Thoracic aorta (tissue), 2 donors: ENCODE measurements around the gene COL1A2. TPM values are rescaled to one million over a fixed set of nuclear protein-coding genes. Genes with fewer than 3 reads are reported as not detected.

ENCODE experiments used
- ATAC-seq: fragments of 150-250 bp; one replicate; pipeline ENCODE4 v1.8.0; 2017; ENCODE audit warnings: low read depth; ENCODE audit not compliant: insufficient number of reproducible peaks, low FRiP score
- DNase-seq: peaks from one replicate; pipeline ENCODE4 v3.0.0-alpha.2; 2020; ENCODE audit warnings: low spot score
- H3K27ac ChIP-seq, 2 donors: fragments of 200-600 bp; sonication (generic); 1 replicate in 1 of 2; 2 replicates in 1 of 2; pipeline ENCODE4 v1.5.1; 2016; ENCODE audit warnings: mild to moderate bottlenecking in 2 of 2, moderate library complexity in 2 of 2
- H3K27me3 ChIP-seq: fragments of 200-600 bp; sonication (generic); replicated peaks from 2 replicates; pipeline ENCODE4 v1.6.0; 2016; ENCODE audit warnings: mild to moderate bottlenecking; ENCODE audit not compliant: insufficient read depth
- H3K36me3 ChIP-seq: fragments of 200-600 bp; sonication (generic); one replicate; pipeline ENCODE4 v1.5.1; 2016
- H3K4me1 ChIP-seq, 2 donors: fragments of 200-600 bp; sonication (generic); 1 replicate in 1 of 2; 2 replicates in 1 of 2; pipeline versions ENCODE4 v1.5.1 to v1.6.0; 2016; ENCODE audit warnings: low read depth in 2 of 2, mild to moderate bottlenecking in 1 of 2; ENCODE audit not compliant: control insufficient read depth in 1 of 2
- H3K4me3 ChIP-seq: fragments of 200-600 bp; sonication (generic); 2 replicates; pipeline ENCODE4 v1.5.1; 2016; ENCODE audit warnings: mild to moderate bottlenecking
- H3K9me3 ChIP-seq: fragments of 200-600 bp; sonication (generic); 2 replicates; pipeline ENCODE4 v1.5.1; 2016
- CTCF ChIP-seq: fragments of 200-600 bp; sonication (generic); IDR thresholded peaks from one replicate; pipeline ENCODE4 v1.5.1; 2019; ENCODE audit warnings: antibody characterized with exemption
- total RNA-seq, 2 donors: library from RNA; depleted of rRNA; stranded (reverse); fragments of >200 nt; gene quantifications; one replicate each; pipeline versions ENCODE4 v1.1.0 to v1.2.3, GENCODE V29; 2016

The COL1A2 gene
- total RNA-seq, 2 donors from 2014 or later: 1,117 to 1,356 TPM

DNA sequence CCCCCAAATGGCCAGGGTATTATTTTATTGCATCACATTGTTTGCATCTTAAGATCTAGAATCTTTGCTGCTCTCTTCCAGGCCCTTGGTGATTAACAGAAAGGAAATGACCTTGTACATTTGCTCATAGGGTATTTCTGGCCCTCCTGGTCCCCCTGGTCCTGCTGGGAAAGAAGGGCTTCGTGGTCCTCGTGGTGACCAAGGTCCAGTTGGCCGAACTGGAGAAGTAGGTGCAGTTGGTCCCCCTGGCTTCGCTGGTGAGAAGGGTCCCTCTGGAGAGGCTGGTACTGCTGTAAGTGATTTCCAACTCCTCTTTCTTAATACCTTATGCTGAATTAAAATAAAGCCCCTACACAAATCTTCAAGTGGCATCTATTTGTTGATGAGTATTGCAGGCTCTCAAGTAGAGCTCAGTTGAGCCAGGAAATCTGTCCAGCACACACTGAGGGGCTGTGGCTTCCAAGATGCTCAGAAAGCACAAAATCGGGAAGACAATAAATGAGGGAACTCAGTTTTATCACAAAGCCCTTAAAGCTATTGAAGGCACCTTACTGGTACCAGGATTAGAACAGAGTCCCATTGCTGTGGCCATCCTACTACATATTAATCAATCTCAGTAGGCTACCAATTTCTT, 28.2 kb downstream of the COL1A2 start:
- ATAC-seq (no peak), DNase-seq (no peak)
- Histone ChIP-seq H3K9me3 (no peaks in the 10 kb centered on the region), H3K27me3 (no peaks in the 10 kb centered on the region), H3K27ac (peak overlapping the region; percentile 53 to 66), H3K4me3 (no peak overlapping the region), H3K36me3 (peaks cover 94% of the 10 kb centered on the region), H3K4me1 (peaks cover under 1 to 28% of the 10 kb centered on the region in 2 donors)
- no peak for TF ChIP-seq CTCF

DNA sequence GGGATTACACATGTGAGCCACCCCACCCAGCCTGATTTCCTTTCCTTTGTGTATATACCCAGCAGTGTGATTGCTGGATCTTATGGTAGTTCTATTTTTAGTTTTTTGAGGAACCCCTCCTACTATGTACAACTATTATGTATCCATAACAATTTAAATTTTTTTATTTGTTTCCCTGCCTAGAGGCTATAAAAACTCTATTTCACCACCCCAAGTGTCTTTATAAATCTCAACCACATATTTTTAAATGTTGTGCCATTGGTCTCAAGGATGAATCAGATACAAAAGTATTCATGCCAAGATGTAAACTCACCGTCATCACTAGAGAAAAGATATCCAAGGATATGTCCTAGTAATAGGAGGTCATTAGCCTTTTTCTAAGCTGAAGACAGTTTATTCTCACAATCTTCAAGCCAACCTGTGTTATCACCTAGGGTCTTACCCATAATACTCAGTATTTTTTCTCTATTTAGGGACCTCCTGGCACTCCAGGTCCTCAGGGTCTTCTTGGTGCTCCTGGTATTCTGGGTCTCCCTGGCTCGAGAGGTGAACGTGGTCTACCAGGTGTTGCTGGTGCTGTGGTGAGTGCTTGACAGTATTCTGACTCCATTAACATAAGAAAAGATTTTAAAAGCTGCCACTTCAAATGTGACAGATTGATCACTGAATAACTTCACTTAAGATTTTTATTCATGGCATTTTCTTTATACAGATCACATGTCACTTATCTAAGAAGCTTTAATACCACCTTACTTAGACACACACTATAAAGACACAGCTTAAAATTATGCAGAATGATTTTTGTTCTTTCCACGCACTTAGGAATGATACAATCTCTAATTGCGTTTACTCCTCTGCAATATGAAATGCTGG, 29.4 kb downstream of the COL1A2 start:
- Histone ChIP-seq H3K27me3 (no peaks in the 10 kb centered on the region), H3K4me3 (no peak overlapping the region), H3K4me1 (peaks cover 0 to 25% of the 10 kb centered on the region in 2 donors), H3K27ac (peak overlapping the region; percentile 53 to 66), H3K9me3 (no peaks in the 10 kb centered on the region), H3K36me3 (peaks cover 95% of the 10 kb centered on the region)
- DNase-seq (no peak), ATAC-seq (no peak)
- no peak for TF ChIP-seq CTCF

DNA sequence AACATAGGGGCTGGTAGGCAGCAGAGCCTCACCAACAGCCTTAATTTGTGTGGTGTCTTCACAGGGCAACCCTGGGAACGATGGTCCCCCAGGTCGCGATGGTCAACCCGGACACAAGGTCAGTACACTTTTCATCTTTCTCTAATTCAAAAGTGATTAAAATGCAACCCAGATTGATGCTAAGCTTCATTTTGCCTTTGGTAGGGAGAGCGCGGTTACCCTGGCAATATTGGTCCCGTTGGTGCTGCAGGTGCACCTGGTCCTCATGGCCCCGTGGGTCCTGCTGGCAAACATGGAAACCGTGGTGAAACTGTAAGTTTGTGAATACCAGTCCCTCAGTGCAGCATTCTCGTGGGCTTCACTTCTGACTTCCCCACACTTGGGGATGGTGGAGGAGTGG, 30.9 kb downstream of the COL1A2 start:
- H3K9me3 ChIP-seq: no peaks in the 10 kb centered on the region
- no peak overlapping the region for H3K4me3 ChIP-seq
- ATAC-seq (no peak), DNase-seq (no peak)
- H3K36me3 ChIP-seq: peaks cover 83% of the 10 kb centered on the region
- H3K27ac ChIP-seq: peak overlapping the region; percentile 53 to 56
- TF ChIP-seq CTCF: no peak
- H3K4me1 ChIP-seq: peaks cover 0 to 25% of the 10 kb centered on the region in 2 donors
- no peaks in the 10 kb centered on the region for H3K27me3 ChIP-seq

DNA sequence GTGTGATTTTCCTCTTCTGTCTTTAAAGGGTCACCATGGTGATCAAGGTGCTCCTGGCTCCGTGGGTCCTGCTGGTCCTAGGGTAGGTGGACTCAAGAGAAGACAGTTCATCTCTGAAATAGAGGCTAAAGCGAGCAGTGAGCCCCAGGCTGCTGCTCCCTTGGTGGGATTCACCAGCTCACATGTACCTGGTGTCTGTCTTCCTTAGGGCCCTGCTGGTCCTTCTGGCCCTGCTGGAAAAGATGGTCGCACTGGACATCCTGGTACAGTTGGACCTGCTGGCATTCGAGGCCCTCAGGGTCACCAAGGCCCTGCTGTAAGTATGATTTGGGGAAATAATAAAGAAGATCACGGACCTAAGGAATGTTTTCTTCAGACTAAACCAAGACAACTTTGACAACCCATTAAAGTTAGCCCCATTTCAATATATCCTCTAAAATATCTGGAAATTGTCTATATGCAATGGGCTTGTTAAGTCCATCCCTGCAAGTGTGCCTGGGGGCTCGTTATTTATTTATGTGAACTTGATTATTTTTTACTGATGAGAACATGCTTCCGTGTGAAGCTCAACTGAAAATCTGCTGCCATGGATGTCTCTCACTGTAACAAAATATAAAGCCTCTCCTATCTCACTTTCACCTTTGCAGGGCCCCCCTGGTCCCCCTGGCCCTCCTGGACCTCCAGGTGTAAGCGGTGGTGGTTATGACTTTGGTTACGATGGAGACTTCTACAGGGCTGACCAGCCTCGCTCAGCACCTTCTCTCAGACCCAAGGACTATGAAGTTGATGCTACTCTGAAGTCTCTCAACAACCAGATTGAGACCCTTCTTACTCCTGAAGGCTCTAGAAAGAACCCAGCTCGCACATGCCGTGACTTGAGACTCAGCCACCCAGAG, 32.5 kb downstream of the COL1A2 start:
- ATAC-seq: no peak
- H3K36me3 ChIP-seq: peaks cover 66% of the 10 kb centered on the region
- TF ChIP-seq CTCF: no peak
- no peaks in the 10 kb centered on the region for H3K27me3 ChIP-seq
- no peaks in the 10 kb centered on the region for H3K9me3 ChIP-seq
- H3K27ac ChIP-seq: no peak overlapping the region
- no peak overlapping the region for H3K4me3 ChIP-seq
- H3K4me1 ChIP-seq: peaks cover 0 to 23% of the 10 kb centered on the region in 2 donors
- DNase-seq: no peak
